HG03460 (cell line): Measurements from ENCODE around the gene STK32C.

Experiments used
- ATAC-seq: cut with Tn5 transposase; IDR thresholded peaks from one replicate; pipeline ENCODE4 v1.9.1; 2021; ENCODE audit not compliant: unreplicated experiment

STK32C gene

GRCh38 chr10:132289439-132289838, 18.3 kb downstream of the STK32C start:
- no peak for ATAC-seq

GRCh38 chr10:132283604-132284382, 24.0 kb downstream of the STK32C start:
- ATAC-seq: no peak

GRCh38 chr10:132282667-132283603, 24.8 kb downstream of the STK32C start:
- ATAC-seq: no peak

- no peak for ATAC-seq
Observed at GRCh38 chr10:132281915-132282666, 25.7 kb downstream of the STK32C start.

DNA sequence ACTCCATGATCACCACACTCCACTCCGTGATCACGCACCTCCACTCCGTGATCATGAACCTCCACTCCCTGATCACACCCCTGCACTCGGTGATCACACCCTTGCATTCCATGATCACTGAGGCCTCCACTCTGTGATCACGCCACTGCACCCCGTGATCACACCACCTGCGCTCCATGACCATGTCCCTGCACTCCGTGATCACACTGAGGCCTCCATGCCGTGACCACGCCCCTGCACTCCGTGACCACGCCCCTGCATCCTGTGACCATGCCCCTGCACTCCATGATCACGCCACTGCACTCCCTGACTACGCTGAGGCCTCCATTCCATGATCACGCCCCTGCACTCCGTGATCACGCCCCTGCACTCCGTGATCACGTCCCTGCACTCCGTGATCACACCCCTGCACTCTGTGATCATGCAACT, 27.1 kb downstream of the STK32C start:
- ATAC-seq: no peak

DNA sequence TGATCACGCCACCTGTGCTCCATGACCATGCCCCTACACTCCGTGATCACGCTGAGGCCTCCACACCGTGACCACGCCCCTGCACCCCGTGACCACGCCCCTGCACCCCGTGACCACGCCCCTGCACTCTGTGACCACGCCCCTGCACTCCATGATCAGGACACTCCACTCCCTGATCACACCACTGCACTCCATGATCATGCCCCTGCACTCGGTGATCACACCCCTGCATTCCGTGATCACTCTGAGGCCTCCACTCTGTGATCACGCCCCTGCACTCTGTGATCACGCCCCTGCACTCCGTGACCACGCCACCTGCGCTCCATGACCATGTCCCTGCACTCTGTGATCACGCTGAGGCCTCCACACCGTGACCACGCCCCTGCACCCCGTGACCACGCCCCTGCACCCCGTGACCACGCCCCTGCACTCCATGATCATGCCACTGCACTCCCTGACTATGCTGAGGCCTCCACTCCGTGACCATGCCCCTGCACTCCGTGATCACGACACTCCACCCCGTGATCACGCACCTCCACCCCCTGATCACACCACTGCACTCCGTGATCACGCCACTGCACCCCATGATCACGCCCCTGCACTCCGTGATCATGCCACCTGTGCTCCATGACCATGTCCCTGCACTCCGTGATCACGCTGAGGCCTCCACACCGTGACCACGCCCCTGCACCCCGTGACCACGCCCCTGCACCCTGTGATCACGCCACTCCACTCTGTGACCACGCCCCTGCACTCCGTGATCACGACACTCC, 27.7 kb downstream of the STK32C start:
- ATAC-seq: no peak

DNA sequence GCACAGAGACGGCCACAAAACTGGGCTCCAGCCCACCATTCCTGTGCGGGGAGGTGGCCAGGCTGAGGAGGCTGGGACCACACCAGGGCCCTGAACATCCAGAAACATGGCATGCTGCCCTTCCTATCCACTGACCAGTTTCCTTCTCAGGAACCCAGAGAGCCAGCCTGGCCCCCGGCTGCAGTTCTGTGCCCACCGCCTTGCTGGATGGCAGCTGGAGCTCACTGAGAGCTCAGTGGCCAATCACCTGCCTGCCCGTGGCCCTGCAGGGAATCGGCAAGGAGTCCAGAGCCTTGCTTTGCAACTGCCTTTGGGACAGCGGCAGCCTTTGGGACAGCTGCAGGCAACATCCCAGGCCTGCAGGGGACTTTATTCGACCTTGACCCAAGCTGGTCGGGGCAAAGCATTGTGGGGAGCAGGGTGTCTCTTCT, 30.4 kb downstream of the STK32C start:
- ATAC-seq: no peak

- ATAC-seq: no peak
Observed at GRCh38 chr10:132276706-132277105, 31.0 kb downstream of the STK32C start.

GRCh38 chr10:132276179-132276675, 31.5 kb downstream of the STK32C start:
- no peak for ATAC-seq

DNA sequence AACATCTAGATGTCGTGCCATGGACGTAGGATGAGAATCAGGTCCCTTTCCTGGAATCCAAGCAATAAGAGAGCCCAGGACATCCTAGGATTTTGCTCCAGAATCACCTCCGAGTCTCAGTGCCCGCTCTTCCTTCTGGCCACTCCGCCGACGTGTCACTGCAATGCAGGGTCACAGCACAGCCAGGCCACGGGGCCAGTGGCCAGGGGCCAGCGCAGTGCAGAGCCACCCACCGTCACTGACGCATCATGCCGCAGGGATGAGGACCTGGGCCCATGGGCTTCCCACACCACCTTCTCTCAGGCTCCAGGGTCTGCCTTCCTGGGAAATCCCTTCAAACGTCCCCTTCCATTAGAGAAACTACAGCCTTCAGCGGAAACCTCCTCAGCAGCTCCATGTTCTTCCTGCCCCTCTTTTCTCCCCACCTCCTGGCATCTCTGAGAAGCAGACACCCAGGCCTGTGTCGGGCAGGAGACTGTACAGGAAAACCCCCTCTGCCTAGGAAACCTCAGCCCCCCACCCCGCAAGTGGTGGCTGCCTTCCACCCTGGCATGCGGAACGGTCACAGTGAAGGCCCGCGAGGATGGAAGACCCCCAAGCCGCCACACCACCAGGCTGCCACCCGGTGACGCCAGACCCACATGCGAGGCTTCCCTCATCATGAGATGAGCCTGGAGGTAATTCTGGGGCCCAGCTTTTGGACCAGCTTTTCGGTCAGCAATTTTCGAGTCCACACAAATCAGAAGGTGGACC, 32.1 kb downstream of the STK32C start:
- ATAC-seq: no peak

DNA sequence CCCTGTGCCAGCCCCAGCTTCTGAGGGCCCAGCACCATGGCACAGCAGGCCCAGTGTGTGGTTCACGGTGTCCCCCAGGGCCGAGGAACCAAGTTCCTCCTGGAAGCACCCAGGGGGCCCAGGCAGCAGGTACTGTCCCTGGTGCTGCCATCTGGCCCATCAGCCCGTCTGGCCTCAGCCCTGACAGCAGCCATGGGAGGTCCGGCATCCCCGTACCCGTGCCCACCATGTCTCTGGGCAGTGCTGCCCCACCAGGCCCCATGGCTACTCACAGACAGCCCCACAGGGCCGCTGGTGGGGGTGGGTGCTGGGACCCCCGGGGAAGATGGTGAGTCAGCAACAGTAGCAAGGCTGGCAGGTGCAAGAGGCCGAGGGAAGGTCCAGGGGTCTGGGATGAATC, 32.8 kb downstream of the STK32C start:
- no peak for ATAC-seq

DNA sequence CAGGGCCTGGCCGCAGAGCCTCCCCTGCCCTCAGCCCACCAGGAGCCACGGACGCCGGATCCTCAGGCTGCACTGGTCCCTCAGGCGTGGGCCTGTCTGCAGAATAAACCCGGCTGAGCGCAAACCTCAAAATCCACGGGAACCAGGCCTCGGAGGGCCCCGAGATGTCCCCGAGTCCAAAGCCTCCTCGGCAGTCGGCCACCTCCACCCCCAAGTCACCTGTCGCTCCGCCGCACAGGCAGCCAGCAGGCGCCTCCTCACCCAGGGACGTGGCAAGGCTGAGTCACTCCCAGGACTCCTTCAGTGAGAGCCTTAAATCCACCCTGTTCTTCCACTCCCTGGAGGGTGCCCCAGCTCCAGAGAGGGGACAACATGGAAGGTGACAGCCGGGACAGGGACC, 33.2 kb downstream of the STK32C start:
- ATAC-seq: no peak

GRCh38 chr10:132273966-132274365, 33.8 kb downstream of the STK32C start:
- ATAC-seq: no peak

- no peak for ATAC-seq
Observed at GRCh38 chr10:132273304-132273944, 34.3 kb downstream of the STK32C start.

- ATAC-seq: no peak
Observed at GRCh38 chr10:132272231-132272971, 35.3 kb downstream of the STK32C start.

GRCh38 chr10:132271458-132272230, 36.1 kb downstream of the STK32C start:
- ATAC-seq: no peak

- ATAC-seq: no peak
Observed at GRCh38 chr10:132270721-132271457, 36.9 kb downstream of the STK32C start.
